Fibroblast of villous mesenchyme (primary cell): ENCODE data around the gene MED16. TPM values are rescaled to one million over a fixed set of nuclear protein-coding genes. Genes with fewer than 3 reads are reported as not detected.

ENCODE experiments used
- DNase-seq: peaks from one replicate; pipeline ENCODE4 v3.0.0-alpha.2; 2010; ENCODE audit warnings: low read depth
- H3K4me3 ChIP-seq: 2 replicates; pipeline ENCODE4 v1.5.1; 2011; ENCODE audit warnings: low read depth, mild to moderate bottlenecking, low read length
- CTCF ChIP-seq: IDR thresholded peaks from 2 replicates; pipeline ENCODE4 v1.5.1; 2012; ENCODE audit warnings: low read depth, mild to moderate bottlenecking, low read length; ENCODE audit not compliant: insufficient read depth
- total RNA-seq: library from RNA; depleted of rRNA; stranded (reverse); fragments of >200 nt; gene quantifications from 2 replicates; pipeline ENCODE4 v1.2.3, GENCODE V29; 2012

Gene MED16
- total RNA-seq, 1 donor = 26.8 TPM

GRCh38 chr19:916645-917322 is 23.8 kb upstream of the MED16 start:
- no peak for TF ChIP-seq CTCF
- H3K4me3 ChIP-seq = peak overlapping the region; percentile 21
- no peak for DNase-seq

GRCh38 chr19:913080-913748 is 20.2 kb upstream of the MED16 start, which contains the start of gene R3HDM4:
TSS of gene R3HDM4 (minus strand) at chr19:913219. CDS start at chr19:913157, 62 bp downstream.
- TF ChIP-seq CTCF = no peak
- H3K4me3 ChIP-seq = peak within 1 kb of the TSS; percentile 89
- peak; percentile 63 for DNase-seq

DNA sequence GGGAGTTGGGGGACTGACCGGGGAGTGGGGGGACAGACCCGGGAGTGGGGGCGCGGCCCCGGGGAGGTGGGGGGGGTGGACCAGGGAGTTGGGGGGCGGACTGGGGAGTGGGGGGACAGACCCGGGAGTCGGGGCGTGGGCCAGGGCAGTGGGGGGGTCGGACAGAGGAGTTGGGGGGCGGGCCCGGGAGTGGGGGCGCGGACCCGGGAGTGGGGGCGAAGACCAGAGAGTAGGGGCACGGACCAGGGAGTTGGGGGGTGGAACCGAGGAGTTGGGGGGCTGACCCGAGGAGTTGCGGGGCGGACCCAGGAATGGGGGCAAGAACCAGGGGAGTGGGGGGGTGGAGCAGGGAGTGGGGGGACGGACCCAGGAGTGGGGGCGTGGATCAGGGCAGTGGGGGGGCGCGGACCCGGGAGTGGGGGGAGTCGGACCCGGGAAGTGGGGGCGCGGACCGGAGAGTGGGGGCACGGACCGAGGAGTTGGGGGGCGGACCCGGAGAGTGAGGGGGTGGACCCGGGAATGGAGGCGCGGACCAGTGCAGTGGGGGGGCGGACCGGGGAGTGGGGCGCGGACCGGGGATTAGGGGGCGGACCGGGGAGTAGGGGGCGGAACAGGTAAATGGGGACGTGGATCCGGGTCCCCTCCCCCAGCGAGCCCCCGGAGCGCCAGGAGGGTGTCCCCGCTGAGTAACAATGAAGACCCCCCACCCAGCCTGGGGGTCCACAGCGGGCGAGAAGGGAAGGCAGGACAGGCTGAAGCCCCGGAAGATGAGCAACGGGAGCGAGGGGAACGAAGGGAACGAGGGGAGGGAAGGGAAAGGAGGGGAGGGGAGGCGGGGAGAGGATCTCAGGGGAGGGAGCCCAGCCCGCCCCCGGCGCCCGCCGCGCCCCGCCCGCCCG is 19.4 kb upstream of the MED16 start:
- TF ChIP-seq CTCF = no peak
- no peak for DNase-seq
- peak overlapping the region; percentile 89 for H3K4me3 ChIP-seq

- TF ChIP-seq CTCF = no peak
- H3K4me3 ChIP-seq = peak overlapping the region; percentile 17
- DNase-seq = no peak
Observed at GRCh38 chr19:911197-912033, 18.4 kb upstream of the MED16 start.

DNA sequence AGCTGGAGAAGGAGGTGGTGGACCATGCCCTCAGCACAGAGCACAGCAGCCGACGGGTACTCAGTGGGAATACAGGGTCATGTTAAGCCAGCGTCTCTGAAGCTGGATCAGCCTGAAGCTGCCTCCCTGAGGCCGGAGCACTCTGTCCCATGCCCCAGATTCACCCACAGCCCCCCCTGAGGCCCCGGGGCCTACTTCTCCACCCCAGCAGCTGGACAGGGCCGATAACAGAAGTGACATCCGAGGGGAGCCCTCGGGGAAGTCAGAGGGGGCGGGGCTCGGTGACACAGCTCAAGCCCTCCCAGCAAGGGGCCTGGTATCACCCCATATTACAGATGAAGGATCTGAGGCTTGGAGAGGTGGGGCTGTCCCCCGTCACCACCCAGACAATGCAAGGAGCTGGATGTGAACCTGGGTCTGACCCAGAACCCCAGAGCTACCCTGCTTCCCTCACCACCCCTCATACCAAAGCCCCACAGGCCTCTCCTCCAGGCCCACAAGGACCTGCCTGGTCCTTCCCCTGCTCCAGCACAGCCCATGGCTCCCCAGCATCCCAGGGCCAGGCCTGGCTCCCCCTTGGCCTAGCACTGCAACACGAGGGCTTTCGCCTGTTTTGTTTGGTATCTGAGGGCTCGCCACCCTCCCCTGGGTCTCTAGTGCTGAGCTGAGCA is 14.3 kb upstream of the MED16 start:
- no peak for DNase-seq
- H3K4me3 ChIP-seq = no peak overlapping the region
- TF ChIP-seq CTCF = no peak
